Endodermal cell (in vitro differentiated cells): ENCODE results near the gene CEBPZ. TPM values are rescaled to one million over a fixed set of nuclear protein-coding genes. Genes with fewer than 3 reads are reported as not detected.
A peak's percentile ranks its signal among the peaks of the same experiment; 100 is the strongest.

Experiments
- DNase-seq: peaks from one replicate; pipeline ENCODE4 v3.0.0-alpha.2; 2017
- H3K27ac ChIP-seq: 2 replicates; pipeline ENCODE4 v1.5.1; 2013; ENCODE audit warnings: mild to moderate bottlenecking, low read depth, low read length, moderate library complexity
- H3K27me3 ChIP-seq: 2 replicates; pipeline ENCODE4 v1.6.1; 2013; ENCODE audit warnings: mild to moderate bottlenecking, low read length, moderate library complexity; ENCODE audit not compliant: insufficient read depth, control insufficient read depth, poor library complexity, severe bottlenecking
- H3K36me3 ChIP-seq: 2 replicates; pipeline ENCODE4 v1.7.0; 2013; ENCODE audit warnings: mild to moderate bottlenecking, low read length, moderate library complexity; ENCODE audit not compliant: control insufficient read depth, insufficient read depth
- H3K4me1 ChIP-seq: one replicate; pipeline ENCODE4 v1.7.0; 2013; ENCODE audit warnings: low read length; ENCODE audit not compliant: control insufficient read depth, insufficient read depth
- H3K4me3 ChIP-seq: 2 replicates; pipeline ENCODE4 v1.5.1; 2013; ENCODE audit warnings: mild to moderate bottlenecking, low read length, moderate library complexity
- H3K9ac ChIP-seq: 2 replicates; pipeline ENCODE4 v1.6.1; 2013; ENCODE audit warnings: mild to moderate bottlenecking, low read length, moderate library complexity; ENCODE audit not compliant: poor library complexity, severe bottlenecking; ENCODE audit errors: extremely low read depth
- H3K9me3 ChIP-seq: 2 replicates; pipeline ENCODE4 v1.6.1; 2013; ENCODE audit warnings: mild to moderate bottlenecking, low read length, moderate library complexity; ENCODE audit not compliant: control insufficient read depth
- H3K27ac Mint-ChIP-seq: 2 replicates; pipeline ENCODE4 v1.8.0; 2020; ENCODE audit warnings: mixed read lengths
- H3K27me3 Mint-ChIP-seq: 2 replicates; pipeline ENCODE4 v1.8.0; 2021; ENCODE audit warnings: mild to moderate bottlenecking, mixed read lengths; ENCODE audit not compliant: insufficient read depth
- H3K36me3 Mint-ChIP-seq: 2 replicates; pipeline ENCODE4 v1.8.0; 2020; ENCODE audit warnings: low read depth, mixed read lengths
- H3K4me1 Mint-ChIP-seq: 2 replicates; pipeline ENCODE4 v1.8.0; 2020; ENCODE audit warnings: mixed read lengths
- H3K4me3 Mint-ChIP-seq: 2 replicates; pipeline ENCODE4 v1.8.0; 2020; ENCODE audit warnings: mild to moderate bottlenecking, moderate library complexity, mixed read lengths
- H3K9me3 Mint-ChIP-seq: 2 replicates; pipeline ENCODE4 v1.8.0; 2020; ENCODE audit warnings: mild to moderate bottlenecking, mixed read lengths
- CTCF ChIP-seq: fragments of 200-600 bp; sonication (generic); conservative IDR thresholded peaks from 2 replicates; pipeline ENCODE4 v1.5.0; 2021; ENCODE audit warnings: antibody characterized with exemption, mild to moderate bottlenecking
- WGBS, 2 experiments: methylation state at CpG; one replicate each; pipeline versions ENCODE4 v1.1.5 to v1.1.7; 2013; ENCODE audit warnings: missing lambda C conversion rate in 2 of 2, mixed read lengths in 1 of 2; ENCODE audit not compliant: insufficient coverage in 1 of 2, insufficient read length in 1 of 2; 5-methylcytosine and 5-hydroxymethylcytosine counted together
- total RNA-seq, 2 donors: library from RNA; stranded (reverse); fragmentation: NEBNext Ultra II Directional in 1 of 2; extraction: Animal tissue kit (Norgen Biotek cat#: 25700) in 1 of 2; gene quantifications; 2 replicates in 1 of 2; 3 replicates in 1 of 2; pipeline ENCODE4 v1.2.1, GENCODE V29; 2021

The CEBPZ gene
- total RNA-seq, 2 donors from 2014 or later = 66.9 to 80.5 TPM

DNA sequence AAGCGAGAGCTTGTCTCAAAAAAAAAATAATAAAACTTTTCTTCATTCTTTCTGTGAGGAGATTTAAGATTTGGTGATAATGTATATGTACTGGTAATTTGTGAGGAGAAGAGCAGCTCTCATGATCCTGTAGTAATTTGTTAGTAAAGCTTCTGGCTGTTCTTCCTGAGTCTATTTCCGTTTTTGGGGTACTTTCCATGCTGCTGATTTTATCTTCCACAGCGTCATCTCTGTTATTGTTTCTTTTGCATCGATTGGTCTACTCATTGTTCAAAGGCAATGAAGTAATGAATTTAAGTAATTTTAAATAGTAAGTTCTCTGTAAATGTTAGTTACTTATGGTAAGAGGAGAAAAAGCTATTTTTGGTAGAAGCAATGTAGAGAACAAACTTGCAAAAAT, 12.0 kb upstream of the CEBPZ start:
- no peak overlapping the region for H3K27ac ChIP-seq
- no peaks in the 10 kb centered on the region for H3K27me3 Mint-ChIP-seq
- DNase-seq = no peak
- H3K36me3 Mint-ChIP-seq = peaks cover 62% of the 10 kb centered on the region
- H3K36me3 ChIP-seq = peaks cover 93% of the 10 kb centered on the region
- H3K27ac Mint-ChIP-seq = no peak overlapping the region
- no peak overlapping the region for H3K4me3 Mint-ChIP-seq
- H3K4me1 ChIP-seq = no peaks in the 10 kb centered on the region
- peaks cover 6% of the 10 kb centered on the region for H3K4me1 Mint-ChIP-seq
- H3K9me3 ChIP-seq = no peaks in the 10 kb centered on the region
- H3K27me3 ChIP-seq = no peaks in the 10 kb centered on the region
- peaks cover 6% of the 10 kb centered on the region for H3K9me3 Mint-ChIP-seq
- H3K4me3 ChIP-seq = no peak overlapping the region
- no peak overlapping the region for H3K9ac ChIP-seq
- TF ChIP-seq CTCF = no peak
- WGBS, 2 experiments = 94 to 100% methylated on average over 3 to 4 of the region's 4 CpGs

- peaks cover 29% of the 10 kb centered on the region for H3K36me3 Mint-ChIP-seq
- Histone ChIP-seq H3K36me3 (peaks cover 34% of the 10 kb centered on the region), H3K27ac (no peak overlapping the region), H3K9me3 (no peaks in the 10 kb centered on the region), H3K4me3 (peak overlapping the region; percentile 98), H3K4me1 (peaks cover 5% of the 10 kb centered on the region), H3K27me3 (no peaks in the 10 kb centered on the region), H3K9ac (peak overlapping the region; percentile 81)
- peak; percentile 57 for DNase-seq
- TF ChIP-seq CTCF = no peak
- H3K27ac Mint-ChIP-seq = no peak overlapping the region
- no peak overlapping the region for H3K4me3 Mint-ChIP-seq
- peaks cover 3% of the 10 kb centered on the region for H3K9me3 Mint-ChIP-seq
- WGBS, 2 experiments = 11 to 15% methylated on average over 15 to 18 of the region's 18 CpGs
- H3K4me1 Mint-ChIP-seq = peaks cover 6% of the 10 kb centered on the region
- no peaks in the 10 kb centered on the region for H3K27me3 Mint-ChIP-seq
Measured at GRCh38 chr2:37232131-37232933, 936 bp upstream of the CEBPZ start.

DNA sequence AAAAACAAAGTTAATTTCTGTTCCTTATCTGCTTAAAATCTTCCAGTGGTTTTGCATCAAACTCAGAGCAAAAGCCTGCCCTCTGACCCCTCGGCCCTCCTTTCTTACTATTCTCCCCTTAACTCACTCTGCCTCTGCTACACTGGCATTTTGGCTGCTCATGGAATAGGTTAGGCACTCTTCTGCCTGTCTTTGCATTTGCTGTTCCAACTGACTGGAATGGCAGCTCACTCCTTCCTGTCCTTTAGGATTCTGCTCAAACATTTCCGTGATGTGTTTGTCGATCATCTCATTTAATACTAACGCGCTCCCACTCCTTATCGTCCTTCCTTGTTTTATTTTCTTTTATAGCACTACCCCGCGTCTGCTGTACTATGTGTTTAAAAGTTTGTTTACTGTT, 815 bp downstream of the CEBPZ start:
- WGBS, 2 experiments = 1 to 2% methylated on average over 8 of the region's 8 CpGs
- Histone ChIP-seq H3K9me3 (no peaks in the 10 kb centered on the region), H3K4me3 (peak overlapping the region; percentile 98), H3K27ac (no peak overlapping the region), H3K9ac (peak overlapping the region; percentile 81), H3K4me1 (peaks cover 5% of the 10 kb centered on the region), H3K27me3 (no peaks in the 10 kb centered on the region), H3K36me3 (peaks cover 34% of the 10 kb centered on the region)
- Mint-ChIP-seq H3K36me3 (peaks cover 21% of the 10 kb centered on the region), H3K4me3 (no peak overlapping the region), H3K27me3 (no peaks in the 10 kb centered on the region), H3K27ac (no peak overlapping the region), H3K9me3 (no peaks in the 10 kb centered on the region), H3K4me1 (peaks cover 17% of the 10 kb centered on the region)
- DNase-seq = peak; percentile 45
- TF ChIP-seq CTCF = no peak
